ENCODE data around the gene TRMT6.

Gene TRMT6

GRCh38 chr20:5977223-5977622, 26.9 kb upstream of the TRMT6 start:
- H3K36me3 ChIP-seq (ENCODE audit: control insufficient read depth in 1 of 2, insufficient read depth in 2 of 2, low read length in 2 of 2), result peaks cover 4 to 35% of the 10 kb centered on the region in 2 donors
- no peaks in the 10 kb centered on the region for H3K9me3 ChIP-seq (ENCODE audit: control insufficient read depth in 1 of 2, low read length in 2 of 2)
- H3K4me1 ChIP-seq (ENCODE audit: control insufficient read depth in 1 of 2, insufficient read depth in 2 of 2, low read length in 2 of 2), result no peaks in the 10 kb centered on the region
- no peaks in the 10 kb centered on the region for H3K27me3 ChIP-seq (ENCODE audit: low read depth, low read length)
- H3K27ac ChIP-seq (ENCODE audit: low read length), result no peak overlapping the region
- H3K4me3 ChIP-seq (ENCODE audit: low read depth in 1 of 2, low read length in 2 of 2), result no peak overlapping the region

DNA sequence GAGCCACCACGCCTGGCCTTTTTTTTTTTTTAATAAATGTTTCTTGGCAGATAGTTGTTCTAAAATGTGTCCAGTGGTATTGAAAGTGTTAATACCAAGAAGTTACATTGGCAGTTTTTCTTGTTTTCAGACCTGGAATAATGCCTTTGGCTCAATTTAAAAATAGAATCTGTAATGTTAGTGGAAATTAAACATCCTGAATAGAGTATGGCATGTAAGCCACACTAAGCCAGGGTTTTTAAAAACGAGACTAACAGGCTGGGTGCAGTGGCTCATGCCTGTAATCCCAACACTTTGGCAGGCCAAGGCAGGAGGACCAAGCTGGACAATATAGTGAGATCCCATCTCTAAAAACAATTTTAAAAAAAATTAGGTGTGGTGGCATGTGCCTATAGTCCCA, 25.4 kb upstream of the TRMT6 start:
- Histone ChIP-seq H3K9me3 (ENCODE audit: control insufficient read depth in 1 of 2, low read length in 2 of 2) (no peaks in the 10 kb centered on the region), H3K4me3 (ENCODE audit: low read depth in 1 of 2, low read length in 2 of 2) (no peak overlapping the region), H3K27ac (ENCODE audit: low read length) (no peak overlapping the region), H3K4me1 (ENCODE audit: control insufficient read depth in 1 of 2, insufficient read depth in 2 of 2, low read length in 2 of 2) (no peaks in the 10 kb centered on the region), H3K27me3 (ENCODE audit: low read depth, low read length) (no peaks in the 10 kb centered on the region), H3K36me3 (ENCODE audit: control insufficient read depth in 1 of 2, insufficient read depth in 2 of 2, low read length in 2 of 2) (peaks cover 4 to 35% of the 10 kb centered on the region in 2 donors)

DNA sequence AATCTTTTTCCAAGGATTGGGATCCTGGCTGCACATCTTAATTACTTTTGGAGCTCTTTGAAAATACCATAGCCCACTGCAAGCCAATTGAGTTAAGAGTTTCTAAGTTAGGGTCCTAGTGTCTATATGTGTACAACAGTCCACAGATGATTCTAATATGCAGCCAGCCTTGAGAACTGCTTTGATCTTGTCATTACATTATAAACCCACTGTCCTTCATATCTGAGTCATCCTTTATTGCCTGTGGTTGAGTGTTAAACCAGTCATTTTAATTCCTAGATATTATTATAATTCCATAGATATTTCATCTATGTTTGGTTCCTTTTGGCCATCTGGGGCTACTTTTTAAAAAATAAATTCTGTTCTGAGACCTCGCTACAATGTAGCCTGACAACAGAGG, 24.2 kb upstream of the TRMT6 start:
- H3K9me3 ChIP-seq (ENCODE audit: control insufficient read depth in 1 of 2, low read length in 2 of 2), result no peaks in the 10 kb centered on the region
- no peaks in the 10 kb centered on the region for H3K27me3 ChIP-seq (ENCODE audit: low read depth, low read length)
- H3K27ac ChIP-seq (ENCODE audit: low read length), result no peak overlapping the region
- peaks cover 9 to 34% of the 10 kb centered on the region in 2 donors for H3K36me3 ChIP-seq (ENCODE audit: control insufficient read depth in 1 of 2, insufficient read depth in 2 of 2, low read length in 2 of 2)
- no peaks in the 10 kb centered on the region for H3K4me1 ChIP-seq (ENCODE audit: control insufficient read depth in 1 of 2, insufficient read depth in 2 of 2, low read length in 2 of 2)
- no peak overlapping the region for H3K4me3 ChIP-seq (ENCODE audit: low read depth in 1 of 2, low read length in 2 of 2)

GRCh38 chr20:5973971-5974370, 23.6 kb upstream of the TRMT6 start:
- peaks cover 9 to 28% of the 10 kb centered on the region in 2 donors for H3K36me3 ChIP-seq (ENCODE audit: control insufficient read depth in 1 of 2, insufficient read depth in 2 of 2, low read length in 2 of 2)
- no peak overlapping the region for H3K4me3 ChIP-seq (ENCODE audit: low read depth in 1 of 2, low read length in 2 of 2)
- H3K9me3 ChIP-seq (ENCODE audit: control insufficient read depth in 1 of 2, low read length in 2 of 2), result no peaks in the 10 kb centered on the region
- no peaks in the 10 kb centered on the region for H3K27me3 ChIP-seq (ENCODE audit: low read depth, low read length)
- H3K27ac ChIP-seq (ENCODE audit: low read length), result no peak overlapping the region
- H3K4me1 ChIP-seq (ENCODE audit: control insufficient read depth in 1 of 2, insufficient read depth in 2 of 2, low read length in 2 of 2), result no peaks in the 10 kb centered on the region

- no peaks in the 10 kb centered on the region for H3K4me1 ChIP-seq (ENCODE audit: control insufficient read depth in 1 of 2, insufficient read depth in 2 of 2, low read length in 2 of 2)
- no peak overlapping the region for H3K4me3 ChIP-seq (ENCODE audit: low read depth in 1 of 2, low read length in 2 of 2)
- peaks cover 6 to 20% of the 10 kb centered on the region in 2 donors for H3K36me3 ChIP-seq (ENCODE audit: control insufficient read depth in 1 of 2, insufficient read depth in 2 of 2, low read length in 2 of 2)
- no peak overlapping the region for H3K27ac ChIP-seq (ENCODE audit: low read length)
- H3K27me3 ChIP-seq (ENCODE audit: low read depth, low read length), result no peaks in the 10 kb centered on the region
- H3K9me3 ChIP-seq (ENCODE audit: control insufficient read depth in 1 of 2, low read length in 2 of 2), result no peaks in the 10 kb centered on the region
Observed at GRCh38 chr20:5973172-5973571, 22.8 kb upstream of the TRMT6 start.

GRCh38 chr20:5971203-5971602, 20.9 kb upstream of the TRMT6 start:
- Histone ChIP-seq H3K27me3 (ENCODE audit: low read depth, low read length) (no peaks in the 10 kb centered on the region), H3K27ac (ENCODE audit: low read length) (no peak overlapping the region), H3K4me3 (ENCODE audit: low read depth in 1 of 2, low read length in 2 of 2) (no peak overlapping the region), H3K9me3 (ENCODE audit: control insufficient read depth in 1 of 2, low read length in 2 of 2) (no peaks in the 10 kb centered on the region), H3K4me1 (ENCODE audit: control insufficient read depth in 1 of 2, insufficient read depth in 2 of 2, low read length in 2 of 2) (no peaks in the 10 kb centered on the region), H3K36me3 (ENCODE audit: control insufficient read depth in 1 of 2, insufficient read depth in 2 of 2, low read length in 2 of 2) (peaks cover 5 to 21% of the 10 kb centered on the region in 2 donors)

DNA sequence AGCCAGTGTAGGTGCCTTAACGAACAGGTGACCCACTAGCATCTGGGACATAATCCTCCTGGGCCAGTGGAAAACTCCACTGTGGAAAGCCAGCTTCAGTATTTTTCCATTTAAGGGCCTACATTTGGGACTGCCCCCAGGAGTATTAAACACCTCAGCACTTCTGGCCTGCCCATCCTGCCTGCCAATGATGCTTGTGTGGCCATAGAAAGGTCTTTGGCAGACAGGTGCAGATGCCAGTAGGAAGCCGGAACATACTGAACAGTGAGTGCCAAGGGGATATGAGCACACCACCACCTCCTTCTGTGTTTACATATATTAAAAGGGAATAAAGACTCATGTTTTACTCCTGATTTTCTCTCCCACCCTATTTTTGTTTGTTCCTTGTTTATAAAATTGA, 20.0 kb upstream of the TRMT6 start:
- Histone ChIP-seq H3K27ac (ENCODE audit: low read length) (no peak overlapping the region), H3K4me1 (ENCODE audit: control insufficient read depth in 1 of 2, insufficient read depth in 2 of 2, low read length in 2 of 2) (no peaks in the 10 kb centered on the region), H3K27me3 (ENCODE audit: low read depth, low read length) (no peaks in the 10 kb centered on the region), H3K9me3 (ENCODE audit: control insufficient read depth in 1 of 2, low read length in 2 of 2) (no peaks in the 10 kb centered on the region), H3K36me3 (ENCODE audit: control insufficient read depth in 1 of 2, insufficient read depth in 2 of 2, low read length in 2 of 2) (peaks cover 5 to 21% of the 10 kb centered on the region in 2 donors), H3K4me3 (ENCODE audit: low read depth in 1 of 2, low read length in 2 of 2) (no peak overlapping the region)

DNA sequence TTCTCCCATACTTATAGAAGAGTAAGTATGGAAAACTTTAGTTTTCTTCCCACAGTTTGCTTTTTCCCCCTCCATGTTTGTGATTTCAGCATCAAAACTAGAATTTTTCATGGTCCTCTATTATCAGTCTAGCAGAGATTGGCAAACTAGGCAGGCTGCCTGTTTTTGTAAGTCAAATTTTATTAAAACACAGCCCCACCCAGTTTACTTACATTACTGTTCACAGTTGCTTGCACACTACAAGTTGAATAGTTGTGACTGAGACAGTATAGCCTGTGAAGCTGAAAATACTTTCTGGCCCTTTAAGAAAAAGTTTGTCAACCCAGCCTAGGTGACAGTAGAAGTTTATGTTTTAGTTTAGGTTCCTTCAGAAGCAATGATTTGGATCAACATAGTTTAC, 19.6 kb upstream of the TRMT6 start:
- no peaks in the 10 kb centered on the region for H3K4me1 ChIP-seq (ENCODE audit: control insufficient read depth in 1 of 2, insufficient read depth in 2 of 2, low read length in 2 of 2)
- H3K27ac ChIP-seq (ENCODE audit: low read length), result no peak overlapping the region
- peaks cover 5 to 24% of the 10 kb centered on the region in 2 donors for H3K36me3 ChIP-seq (ENCODE audit: control insufficient read depth in 1 of 2, insufficient read depth in 2 of 2, low read length in 2 of 2)

DNA sequence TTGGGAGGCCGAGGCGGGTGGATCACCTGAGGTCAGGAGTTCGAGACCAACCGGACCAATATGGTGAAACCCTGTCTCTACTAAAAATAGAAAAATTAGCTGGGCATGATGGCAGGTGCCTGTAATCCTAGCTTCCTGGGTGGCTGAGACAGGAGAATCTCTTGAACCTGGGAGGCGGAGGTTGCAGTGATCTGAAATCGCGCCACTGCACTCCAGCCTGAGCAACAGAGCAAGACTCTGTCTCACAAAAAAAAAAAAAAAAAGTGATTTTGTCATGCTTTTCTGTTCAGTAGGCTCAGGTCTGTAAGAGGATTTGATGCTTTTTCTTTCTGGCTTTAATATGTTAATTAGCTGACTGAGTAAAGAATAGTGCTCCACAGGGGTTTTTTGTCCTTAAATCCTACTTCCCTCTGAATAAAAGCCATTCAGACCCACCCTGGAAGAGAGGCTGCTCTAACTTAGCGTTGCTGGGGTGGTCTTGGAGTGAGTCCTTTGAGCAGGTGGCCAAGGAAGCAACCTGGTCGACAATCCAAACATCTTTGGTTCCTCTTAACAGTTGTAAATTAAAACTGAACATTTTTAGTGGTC, 19.1 kb upstream of the TRMT6 start:
- Histone ChIP-seq H3K27me3 (ENCODE audit: low read depth, low read length) (no peaks in the 10 kb centered on the region), H3K4me1 (ENCODE audit: control insufficient read depth in 1 of 2, insufficient read depth in 2 of 2, low read length in 2 of 2) (no peaks in the 10 kb centered on the region), H3K4me3 (ENCODE audit: low read depth in 1 of 2, low read length in 2 of 2) (no peak overlapping the region), H3K9me3 (ENCODE audit: control insufficient read depth in 1 of 2, low read length in 2 of 2) (no peaks in the 10 kb centered on the region), H3K27ac (ENCODE audit: low read length) (no peak overlapping the region), H3K36me3 (ENCODE audit: control insufficient read depth in 1 of 2, insufficient read depth in 2 of 2, low read length in 2 of 2) (peaks cover 5 to 23% of the 10 kb centered on the region in 2 donors)

More for the DNA sequence above, 19.6 kb upstream of the TRMT6 start:
- H3K9me3 ChIP-seq (ENCODE audit: control insufficient read depth in 1 of 2, low read length in 2 of 2), result no peaks in the 10 kb centered on the region
- H3K27me3 ChIP-seq (ENCODE audit: low read depth, low read length), result no peaks in the 10 kb centered on the region
- no peak overlapping the region for H3K4me3 ChIP-seq (ENCODE audit: low read depth in 1 of 2, low read length in 2 of 2)

DNA sequence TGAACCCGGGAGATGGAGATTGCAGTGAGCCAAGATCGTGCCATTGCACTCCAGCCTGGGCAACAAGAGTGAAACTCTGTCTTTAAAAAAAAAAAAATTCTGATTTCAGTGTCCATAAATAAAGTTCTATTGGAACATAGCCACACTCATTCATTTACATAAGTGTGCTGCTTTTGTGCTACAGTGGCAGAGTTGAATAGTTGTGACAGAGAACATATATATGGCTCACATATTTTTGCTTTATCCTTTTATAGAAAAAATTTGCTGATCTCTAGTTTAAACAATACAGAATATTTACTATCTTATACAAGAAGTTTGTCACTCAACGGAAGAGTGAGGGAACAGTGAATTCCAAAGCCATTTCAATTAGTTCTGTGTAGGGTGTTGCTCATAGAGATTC, 18.1 kb upstream of the TRMT6 start:
- no peaks in the 10 kb centered on the region for H3K27me3 ChIP-seq (ENCODE audit: low read depth, low read length)
- H3K36me3 ChIP-seq (ENCODE audit: control insufficient read depth in 1 of 2, insufficient read depth in 2 of 2, low read length in 2 of 2), result peaks cover 5 to 24% of the 10 kb centered on the region in 2 donors
- no peak overlapping the region for H3K4me3 ChIP-seq (ENCODE audit: low read depth in 1 of 2, low read length in 2 of 2)
- no peak overlapping the region for H3K27ac ChIP-seq (ENCODE audit: low read length)
- no peaks in the 10 kb centered on the region for H3K4me1 ChIP-seq (ENCODE audit: control insufficient read depth in 1 of 2, insufficient read depth in 2 of 2, low read length in 2 of 2)
- H3K9me3 ChIP-seq (ENCODE audit: control insufficient read depth in 1 of 2, low read length in 2 of 2), result no peaks in the 10 kb centered on the region

- peaks cover 5 to 31% of the 10 kb centered on the region in 2 donors for H3K36me3 ChIP-seq (ENCODE audit: control insufficient read depth in 1 of 2, insufficient read depth in 2 of 2, low read length in 2 of 2)
- no peaks in the 10 kb centered on the region for H3K27me3 ChIP-seq (ENCODE audit: low read depth, low read length)
- no peaks in the 10 kb centered on the region for H3K9me3 ChIP-seq (ENCODE audit: control insufficient read depth in 1 of 2, low read length in 2 of 2)
- no peak overlapping the region for H3K4me3 ChIP-seq (ENCODE audit: low read depth in 1 of 2, low read length in 2 of 2)
- no peak overlapping the region for H3K27ac ChIP-seq (ENCODE audit: low read length)
- H3K4me1 ChIP-seq (ENCODE audit: control insufficient read depth in 1 of 2, insufficient read depth in 2 of 2, low read length in 2 of 2), result no peaks in the 10 kb centered on the region
Observed at GRCh38 chr20:5967469-5967868, 17.1 kb upstream of the TRMT6 start.

GRCh38 chr20:5949943-5950270, 426 bp downstream of the TRMT6 start:
- Histone ChIP-seq H3K27me3 (ENCODE audit: low read depth, low read length) (no peaks in the 10 kb centered on the region), H3K4me3 (ENCODE audit: low read depth in 1 of 2, low read length in 2 of 2) (peak overlapping the region; percentile 85 to 88), H3K9me3 (ENCODE audit: control insufficient read depth in 1 of 2, low read length in 2 of 2) (no peaks in the 10 kb centered on the region), H3K27ac (ENCODE audit: low read length) (peak overlapping the region; percentile 67), H3K4me1 (ENCODE audit: control insufficient read depth in 1 of 2, insufficient read depth in 2 of 2, low read length in 2 of 2) (peaks cover 8 to 22% of the 10 kb centered on the region in 2 donors), H3K36me3 (ENCODE audit: control insufficient read depth in 1 of 2, insufficient read depth in 2 of 2, low read length in 2 of 2) (peaks cover 17 to 34% of the 10 kb centered on the region in 2 donors)

Data from muscle layer of duodenum (tissue), 2 donors.